Activated naive CD8-positive, alpha-beta T cell treated with anti-CD3 and anti-CD28 coated beads, Interleukin-2, amount 50 U/mL, for 16 hours (primary cell): ENCODE results near the gene ZMAT3.
"Not testable (repeated sequence)": the region's sequence is repeated elsewhere in the genome, so short reads cannot be mapped to it uniquely, and the experiment has no call there.

Experiments
- DNase-seq: peaks from one replicate; pipeline ENCODE4 v3.0.0-alpha.2; 2020; ENCODE audit warnings: low read depth, low spot score

The ZMAT3 gene, protein sequence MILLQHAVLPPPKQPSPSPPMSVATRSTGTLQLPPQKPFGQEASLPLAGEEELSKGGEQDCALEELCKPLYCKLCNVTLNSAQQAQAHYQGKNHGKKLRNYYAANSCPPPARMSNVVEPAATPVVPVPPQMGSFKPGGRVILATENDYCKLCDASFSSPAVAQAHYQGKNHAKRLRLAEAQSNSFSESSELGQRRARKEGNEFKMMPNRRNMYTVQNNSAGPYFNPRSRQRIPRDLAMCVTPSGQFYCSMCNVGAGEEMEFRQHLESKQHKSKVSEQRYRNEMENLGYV

DNA sequence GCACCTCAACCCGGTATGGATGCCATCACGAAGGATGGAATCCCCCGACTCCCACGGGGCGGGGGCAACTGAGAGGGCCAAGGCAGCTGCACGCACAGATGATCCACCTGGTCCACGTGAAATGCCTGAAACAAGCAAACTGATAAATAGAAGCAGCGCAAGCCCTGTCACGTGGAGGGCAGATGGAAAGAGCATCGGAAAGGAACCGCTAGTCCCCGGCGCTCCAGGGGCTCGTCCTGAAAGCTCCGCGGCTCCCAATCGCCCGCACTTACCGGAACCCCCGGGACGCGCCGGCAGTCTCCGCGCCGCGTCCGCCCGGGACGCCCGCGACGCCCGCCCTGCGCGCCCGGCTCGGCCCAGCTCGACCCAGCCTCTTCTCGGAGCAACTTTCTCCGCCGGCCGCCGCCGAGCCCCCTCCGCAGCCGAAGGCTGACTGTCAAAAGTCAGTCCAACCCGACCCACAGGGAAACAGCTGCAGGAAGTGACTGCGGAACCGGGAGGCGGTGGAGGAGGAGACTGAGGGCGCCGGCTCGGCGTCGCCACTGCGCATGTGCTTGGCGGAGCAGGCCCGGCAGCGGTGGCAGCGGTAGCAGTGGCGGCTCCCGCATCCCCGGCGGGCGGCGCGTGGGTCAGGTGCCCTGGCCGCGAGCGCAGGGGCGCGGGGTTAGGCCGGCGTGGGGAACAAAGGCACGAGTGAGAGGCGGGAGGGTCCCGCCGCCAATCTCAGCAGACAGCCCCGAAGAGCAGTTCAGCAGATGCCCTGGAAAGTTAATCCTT, at the start of gene ZMAT3:
ZMAT3 (minus strand) TSS at position 487 of the 777 bp plus-strand sequence. CDS start 4,057 bp downstream, outside the sequence.
- DNase-seq: peak; percentile 69

DNA sequence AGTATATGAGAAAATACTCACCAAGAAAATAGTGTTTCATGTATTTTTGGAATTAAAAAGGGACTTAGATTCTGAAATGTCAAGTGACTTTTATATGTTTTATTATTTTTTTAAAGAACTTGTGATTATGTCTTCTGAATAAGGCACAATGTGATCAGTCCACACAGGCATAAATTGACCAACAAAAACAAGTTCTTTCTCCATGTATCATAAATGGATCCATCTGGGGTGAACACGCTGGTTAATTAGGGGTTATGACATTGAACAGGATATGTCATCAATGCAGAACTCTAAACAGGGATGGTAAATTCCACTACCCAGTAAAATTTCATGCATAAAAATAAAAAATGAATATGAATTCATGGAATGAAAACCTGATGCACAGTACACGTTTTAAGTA, 45.2 kb upstream of the ZMAT3 start:
- no peak for DNase-seq

DNA sequence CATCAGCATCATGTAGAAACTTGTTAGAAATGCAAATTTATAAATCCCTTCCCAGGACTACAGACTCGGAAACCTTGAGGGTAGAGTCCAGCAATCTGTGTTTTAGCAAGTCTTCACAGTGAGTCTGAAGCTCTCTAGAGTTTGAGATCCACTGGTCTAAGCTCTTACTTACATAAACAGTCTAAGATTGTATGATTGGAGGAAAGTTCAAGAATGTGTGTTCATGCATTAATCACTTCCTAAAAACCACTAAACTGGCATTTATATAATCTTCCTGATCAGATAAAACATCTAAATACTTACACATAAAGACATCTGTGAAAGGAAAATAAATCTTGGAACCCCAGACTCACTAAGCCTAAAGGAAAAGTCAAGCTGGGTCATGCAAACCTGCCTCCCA, 43.8 kb upstream of the ZMAT3 start:
- DNase-seq: not testable (repeated sequence)

DNA sequence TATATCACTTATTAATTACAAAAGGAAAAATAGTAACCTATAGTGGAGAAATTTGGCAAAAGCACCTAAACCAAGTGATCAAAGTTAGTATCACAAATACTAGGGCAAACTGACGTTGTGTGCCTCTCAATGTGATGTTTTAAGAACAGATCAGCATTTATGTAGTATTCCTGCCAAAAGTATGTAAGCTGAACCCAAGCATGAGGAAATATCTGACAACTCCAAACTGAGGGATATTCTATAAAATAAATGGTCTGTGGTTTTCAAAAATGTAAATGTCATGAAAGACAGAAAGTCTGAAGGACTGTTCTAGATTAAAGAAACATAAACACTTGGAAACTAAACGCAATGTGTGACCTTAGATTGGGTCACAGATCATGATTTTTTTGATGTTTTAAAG, 42.3 kb upstream of the ZMAT3 start:
- DNase-seq: no peak

DNA sequence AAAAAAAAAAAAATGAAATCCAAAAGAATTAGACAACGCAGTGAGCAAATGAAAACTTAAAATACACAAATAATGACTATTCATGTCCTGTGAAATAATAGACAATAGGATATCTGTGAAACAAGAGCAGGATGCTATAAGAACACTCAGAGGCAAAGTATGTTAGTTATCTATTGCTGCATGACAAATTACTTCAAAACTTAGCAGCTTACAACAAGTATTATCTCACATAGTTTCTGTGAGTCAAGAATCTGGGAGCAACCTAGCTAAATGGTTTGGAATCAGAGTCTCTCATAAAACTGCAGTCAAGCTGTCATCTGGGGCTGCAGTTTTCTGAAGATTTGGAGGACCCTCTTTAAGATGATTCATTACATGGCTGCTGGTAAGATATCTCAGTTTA, 36.5 kb upstream of the ZMAT3 start:
- no peak for DNase-seq

DNA sequence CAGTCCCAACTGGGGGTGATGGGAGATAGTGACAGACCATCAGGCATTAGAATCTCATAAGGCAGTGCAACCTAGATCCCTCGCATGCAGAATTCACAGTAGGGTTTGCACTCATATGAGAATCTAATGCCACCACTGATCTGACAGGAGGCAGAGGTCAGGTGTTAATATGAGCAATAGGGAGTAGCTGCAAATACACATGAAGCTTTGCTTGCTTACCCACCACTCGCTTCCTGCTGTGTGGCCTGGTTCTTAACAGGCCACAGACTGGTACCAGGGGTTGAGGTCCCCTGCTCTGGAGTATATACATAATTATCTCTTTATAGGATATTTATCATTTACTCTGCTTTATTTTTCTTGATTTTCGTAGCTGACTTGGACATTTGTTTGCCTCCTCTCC, 36.0 kb upstream of the ZMAT3 start:
- DNase-seq: no peak

DNA sequence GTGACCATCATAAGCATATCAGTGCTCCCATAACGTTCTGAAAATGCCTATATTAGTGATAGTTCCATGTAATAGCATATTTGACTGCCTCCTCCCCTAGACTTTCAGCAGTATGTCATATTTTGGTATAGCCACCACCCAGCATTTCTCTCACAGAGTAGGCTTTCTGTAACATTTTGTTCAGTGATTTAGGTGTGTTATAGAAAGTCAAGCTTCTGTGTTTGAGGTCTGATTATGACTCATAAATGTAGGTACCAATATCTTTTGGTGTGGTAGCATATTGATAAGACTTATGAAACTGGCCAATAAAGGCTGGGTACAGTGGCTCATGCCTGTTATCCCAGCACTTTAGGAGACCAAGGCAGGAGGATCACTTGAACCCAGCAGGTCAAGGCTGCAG, 34.3 kb upstream of the ZMAT3 start:
- no peak for DNase-seq

DNA sequence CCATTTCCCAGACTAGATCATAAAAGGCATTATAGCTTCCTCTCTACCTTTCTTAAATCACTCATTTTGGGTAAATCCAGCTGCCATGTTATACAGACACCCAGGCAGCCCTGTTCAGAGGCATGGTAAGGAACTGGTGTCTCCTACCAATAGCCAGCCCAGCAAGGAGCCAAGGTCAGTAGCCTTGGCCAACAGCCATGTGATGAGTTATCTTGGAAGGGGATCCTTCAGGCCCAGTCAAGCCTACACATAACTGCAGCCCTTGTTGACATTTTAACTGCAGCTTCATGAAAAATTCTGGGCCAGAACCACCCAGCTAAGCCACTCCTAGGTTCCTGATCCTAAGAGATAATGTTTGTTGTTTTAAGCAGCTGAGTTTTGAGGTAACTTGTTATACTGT, 29.0 kb upstream of the ZMAT3 start:
- DNase-seq: no peak

DNA sequence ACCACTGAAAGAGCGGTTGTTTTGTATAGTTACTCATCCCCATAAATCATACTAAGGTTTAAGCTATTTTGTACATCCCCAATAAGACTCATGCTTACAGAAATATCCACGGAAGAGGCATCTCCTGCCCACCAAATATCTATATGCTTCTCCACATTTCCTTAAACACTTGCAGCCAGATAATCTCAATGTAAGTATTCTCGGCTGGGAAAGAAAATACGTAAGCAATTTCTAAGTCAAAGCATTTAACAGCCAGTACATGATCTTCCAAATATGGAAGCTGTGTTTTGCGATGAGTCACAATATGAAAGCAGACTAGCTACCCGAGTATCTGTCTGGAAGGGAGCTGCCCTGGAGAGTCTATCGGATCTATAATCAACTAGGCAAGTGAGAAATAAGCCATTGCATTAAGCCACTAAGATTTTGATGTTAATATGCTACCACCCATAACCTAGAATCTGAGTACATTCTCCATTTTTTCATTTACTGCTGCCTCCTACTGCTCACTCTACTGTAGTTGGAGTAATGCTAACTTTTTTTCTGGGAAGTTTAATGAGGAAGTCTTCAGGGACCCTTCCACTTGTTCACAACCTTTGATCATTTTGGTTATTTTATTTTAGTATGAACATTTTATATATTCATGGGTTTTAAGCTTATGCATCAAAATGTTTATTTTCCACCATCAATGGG, 26.9 kb upstream of the ZMAT3 start:
- no peak for DNase-seq

DNA sequence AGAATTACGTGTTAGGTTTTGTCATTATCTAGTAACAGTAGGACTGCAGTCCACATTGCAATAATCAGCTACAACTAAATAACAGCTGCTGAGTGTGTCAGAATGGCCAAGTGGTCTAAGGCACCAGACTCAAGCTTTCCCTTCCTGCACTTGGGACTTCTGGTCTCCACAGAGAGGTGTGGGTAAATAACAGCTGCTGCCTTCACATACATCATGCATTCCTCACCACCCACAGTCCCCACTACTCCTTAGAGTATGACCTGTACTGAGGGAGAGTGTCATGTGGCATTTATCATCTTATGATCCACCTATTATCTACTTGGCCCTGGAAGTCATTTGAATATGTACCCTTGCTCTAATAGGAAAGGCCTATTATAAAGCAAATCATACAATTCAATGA, 22.2 kb upstream of the ZMAT3 start:
- no peak for DNase-seq

DNA sequence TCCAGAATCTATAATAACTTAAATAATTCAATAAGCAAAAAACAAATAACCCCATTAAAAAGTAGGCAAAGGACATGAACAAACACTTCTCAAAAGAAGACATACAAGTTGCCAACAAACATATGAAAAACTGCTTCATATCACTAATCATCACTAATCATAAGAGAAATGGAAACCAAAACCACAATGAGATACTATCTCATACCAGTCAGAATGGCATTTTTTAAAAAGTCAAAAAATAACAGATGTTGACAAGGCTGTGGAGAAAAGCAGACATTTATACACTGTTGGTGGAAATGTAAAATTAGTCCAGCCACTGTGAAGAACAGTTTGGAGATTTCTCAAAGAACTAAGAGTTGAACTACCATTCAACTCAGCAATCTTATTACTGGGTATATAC, 19.5 kb upstream of the ZMAT3 start:
- no peak for DNase-seq

DNA sequence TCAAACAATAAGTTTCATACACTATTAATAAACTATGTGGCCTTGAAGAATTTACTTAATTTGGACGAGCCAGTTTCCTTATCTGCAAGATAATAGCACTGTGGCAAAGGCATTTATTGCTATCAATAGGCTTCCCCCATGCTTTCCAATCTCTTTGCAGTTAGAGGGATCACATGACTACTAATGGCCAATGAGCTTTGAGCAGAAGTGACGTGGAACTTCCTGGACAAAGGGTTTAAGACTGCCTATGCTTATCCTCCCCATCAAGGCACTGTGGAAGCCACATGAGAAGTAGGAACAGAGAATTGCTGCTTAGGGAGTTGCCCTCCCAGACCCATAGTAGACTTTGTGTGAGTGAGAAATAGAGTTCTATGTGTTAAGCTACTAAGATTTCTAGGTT, 16.7 kb upstream of the ZMAT3 start:
- no peak for DNase-seq

DNA sequence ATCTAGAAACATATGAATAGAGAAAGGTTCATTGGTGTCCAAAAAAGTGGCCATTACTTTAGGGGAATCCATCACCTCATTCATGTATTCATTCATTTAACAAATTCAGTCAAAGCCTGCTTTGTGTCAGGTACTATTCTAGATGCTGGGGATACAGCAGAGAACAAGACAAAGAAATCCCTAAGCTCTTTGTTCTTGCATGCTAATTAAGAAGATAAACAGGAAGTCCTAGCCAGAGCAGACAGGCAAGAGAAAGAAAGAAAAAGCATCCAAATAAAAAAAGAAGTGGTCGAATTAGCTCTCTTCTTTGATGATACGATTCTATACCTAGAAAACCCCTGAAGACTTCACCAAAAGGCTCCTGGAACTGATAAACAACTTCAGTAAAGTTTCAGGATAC, 12.4 kb upstream of the ZMAT3 start:
- DNase-seq: no peak

DNA sequence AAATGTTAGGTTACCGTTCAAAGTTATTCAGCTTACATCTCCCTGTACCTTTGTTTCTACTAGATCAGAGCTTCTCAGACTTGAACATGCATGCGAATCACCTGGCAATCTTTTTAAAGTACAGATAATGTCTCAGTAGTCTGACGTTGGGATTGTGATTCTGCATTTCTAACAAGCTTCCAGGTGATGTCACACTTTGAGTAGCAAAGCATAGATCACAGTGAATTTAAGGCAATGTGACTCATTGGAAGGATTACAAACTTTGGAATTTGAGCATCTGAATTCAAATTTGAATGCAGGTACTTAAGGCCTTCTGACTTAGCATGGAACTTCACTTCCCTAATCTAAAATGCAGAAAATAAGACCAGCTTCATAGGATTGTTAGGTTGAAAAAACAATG, 10.8 kb upstream of the ZMAT3 start:
- no peak for DNase-seq

DNA sequence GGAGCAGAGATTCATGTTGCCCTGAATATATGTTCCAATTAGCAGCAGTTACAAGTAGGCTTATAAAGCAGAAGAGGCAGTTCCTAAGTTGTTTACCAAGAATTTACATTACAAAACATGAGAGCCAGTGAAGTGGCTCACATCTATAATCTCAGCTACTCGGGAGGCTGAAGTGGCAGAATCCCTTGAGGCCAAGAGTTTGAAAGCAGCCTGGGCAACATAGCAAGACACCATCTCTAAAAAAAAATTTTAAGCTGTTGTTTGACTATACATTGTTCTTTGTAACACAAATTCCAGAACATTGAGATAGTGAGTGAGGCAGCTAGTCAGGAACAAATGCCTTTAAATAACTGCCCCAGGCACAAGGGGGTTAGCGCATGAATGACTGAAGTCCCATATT, 10.3 kb upstream of the ZMAT3 start:
- DNase-seq: no peak

DNA sequence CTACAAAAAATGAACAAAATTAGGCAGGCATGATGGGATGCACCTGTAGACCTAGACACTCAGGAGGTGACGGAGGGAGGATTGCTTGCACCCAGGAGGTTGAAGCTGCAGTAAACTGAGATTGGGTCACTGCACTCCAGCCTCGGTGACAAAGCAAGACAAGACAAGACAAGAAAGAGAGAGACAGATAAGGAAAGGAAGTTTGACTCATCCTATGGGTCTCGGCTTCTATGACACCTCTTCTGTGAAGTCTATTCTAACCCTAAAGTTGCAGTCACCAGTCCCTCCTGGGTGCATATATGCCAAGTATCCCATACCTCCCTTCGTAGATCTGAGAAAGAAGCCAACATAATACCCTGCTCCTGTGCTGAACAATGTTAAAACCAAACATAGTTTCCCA, 7.9 kb upstream of the ZMAT3 start:
- no peak for DNase-seq

DNA sequence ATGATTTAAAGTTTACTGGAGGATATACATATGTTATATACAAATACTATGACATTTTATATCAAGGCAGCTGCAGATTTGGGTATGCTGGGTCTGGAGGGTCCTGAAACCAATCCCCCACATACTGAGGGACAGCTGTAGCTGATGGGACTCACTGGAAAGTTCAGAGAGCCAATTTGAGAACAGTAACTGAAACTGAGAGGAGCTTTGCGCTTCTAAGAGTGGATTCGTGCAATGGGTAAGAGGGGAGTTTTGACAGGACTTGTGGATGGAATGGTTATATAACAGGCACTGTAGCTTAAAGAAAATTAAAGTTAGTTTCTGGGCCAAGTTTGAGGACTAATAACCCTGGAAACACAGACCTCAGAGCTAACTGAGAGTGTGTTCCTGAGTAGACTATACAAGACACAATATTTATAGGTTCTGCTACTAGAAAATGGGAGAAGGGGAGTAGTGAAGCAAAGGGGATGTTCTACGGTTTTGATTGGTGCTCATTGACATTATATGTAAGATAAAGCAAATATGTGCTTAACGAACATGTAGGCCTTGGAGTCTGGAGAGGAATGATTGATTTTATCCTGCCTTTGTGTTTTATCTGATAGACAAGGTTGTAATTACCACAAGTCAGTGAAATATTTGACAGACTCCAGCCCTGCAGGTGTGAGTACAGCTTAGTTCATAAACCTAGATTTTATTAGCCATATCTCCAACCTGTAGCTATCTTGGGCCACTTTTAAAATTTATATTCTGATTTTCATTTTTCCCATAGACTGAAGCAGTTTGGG, 4.8 kb upstream of the ZMAT3 start:
- DNase-seq: no peak

DNA sequence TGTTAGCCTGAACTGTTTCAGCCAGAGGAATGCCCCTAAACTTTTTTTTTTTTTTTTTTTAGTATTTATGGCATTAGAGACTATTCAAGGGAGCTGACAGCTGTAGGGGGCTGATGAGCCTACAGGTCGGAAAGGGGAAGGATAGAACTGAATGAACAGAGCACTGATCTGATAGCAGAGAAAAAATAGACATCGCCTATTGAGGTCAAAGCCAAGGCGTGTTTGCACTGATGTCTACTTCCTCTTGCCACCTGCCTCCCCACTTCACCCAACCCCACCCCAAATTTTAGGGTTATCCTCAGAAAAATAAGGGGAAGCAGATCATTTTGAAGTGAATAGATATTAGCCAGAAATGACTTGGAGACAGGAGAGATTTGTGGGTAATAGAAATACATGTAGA, 3.0 kb upstream of the ZMAT3 start:
- DNase-seq: no peak

DNA sequence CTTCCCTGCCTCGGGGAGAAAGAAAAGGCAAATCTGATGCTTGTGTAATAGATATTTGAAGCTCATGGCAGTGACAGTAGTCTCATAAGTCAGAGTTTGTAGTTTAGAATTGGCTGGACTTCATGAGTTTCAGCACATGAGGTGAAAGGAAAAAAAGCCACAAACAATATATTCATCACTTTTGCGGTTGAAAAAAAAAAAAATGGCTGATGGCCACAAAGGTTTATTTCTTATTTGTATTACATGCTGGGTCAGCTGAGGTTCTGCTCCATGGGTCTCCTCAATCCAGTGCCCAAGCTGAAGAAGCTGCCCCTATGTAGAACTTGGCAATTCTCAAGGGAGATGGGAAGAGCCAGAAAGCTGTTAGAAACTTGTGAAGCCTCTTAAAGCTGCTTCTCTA, 2.2 kb upstream of the ZMAT3 start:
- DNase-seq: no peak

DNA sequence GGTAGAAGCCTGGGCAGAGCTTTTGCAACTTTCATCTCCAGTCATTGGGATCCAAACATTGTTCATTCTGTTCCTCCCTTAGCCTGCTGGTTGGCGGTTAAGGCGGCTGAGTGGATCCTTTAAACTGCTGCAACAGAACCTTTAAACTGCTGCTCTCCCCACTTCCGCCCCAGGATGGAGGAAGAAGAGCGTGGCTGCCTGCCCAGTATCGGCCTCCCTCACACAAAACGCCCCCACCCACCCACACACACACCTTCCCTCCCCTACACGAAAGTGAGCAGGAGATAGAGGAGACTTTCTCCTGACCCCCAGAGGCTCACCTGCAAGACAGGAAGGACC, 460 bp upstream of the ZMAT3 start:
- DNase-seq: peak; percentile 5

DNA sequence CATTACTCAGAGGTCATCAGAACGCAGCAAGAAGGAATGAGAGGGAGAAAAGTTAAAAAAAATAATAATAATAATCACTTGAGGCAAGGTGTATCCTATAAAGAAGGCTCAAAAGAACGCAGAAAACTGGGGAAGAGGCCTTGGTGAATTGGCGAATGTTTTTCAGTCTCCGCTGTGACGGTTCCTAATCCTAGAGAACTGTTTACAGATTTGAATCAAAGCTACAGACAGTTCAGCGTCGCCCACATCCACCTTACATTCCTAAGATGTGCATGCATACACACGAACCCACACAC, 634 bp downstream of the ZMAT3 start:
- DNase-seq: no peak

DNA sequence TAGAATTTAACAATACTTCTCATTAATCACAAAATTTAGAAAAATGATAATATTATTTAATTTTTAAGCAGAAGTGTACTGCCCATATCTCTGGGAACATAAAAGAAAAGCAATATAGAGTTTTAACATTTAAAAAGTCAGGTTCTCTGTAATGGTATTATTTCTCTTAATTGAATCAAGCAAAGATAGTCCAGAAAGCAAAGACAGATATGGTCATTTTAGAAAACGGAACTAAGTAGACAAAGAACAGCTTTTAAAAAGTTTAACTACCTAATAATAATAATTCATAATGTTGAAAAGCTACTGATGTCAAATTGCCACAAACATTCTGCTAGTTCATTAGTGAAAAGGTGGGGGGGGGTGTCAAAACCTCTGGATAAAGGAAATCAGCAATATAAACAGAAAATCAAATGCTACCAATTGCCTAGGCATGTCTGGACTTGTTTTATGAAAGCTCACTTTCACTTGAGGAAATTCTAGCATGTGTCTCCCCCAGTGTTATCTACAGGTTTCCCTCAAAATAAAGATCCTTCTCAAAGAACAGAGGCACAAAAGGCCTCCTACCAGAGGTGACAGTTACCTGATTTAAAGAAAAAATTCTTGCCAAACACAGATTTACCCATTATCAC, 1.7 kb downstream of the ZMAT3 start:
- no peak for DNase-seq
